ENCODE measurements around the gene RTP2. TPM values are rescaled to one million over a fixed set of nuclear protein-coding genes. Genes with fewer than 3 reads are reported as not detected.

Gene RTP2
- total and polyA plus RNA-seq, 10 of the 15 experiments (the other 5 are each of a cell fraction or from before 2014, with no cell fraction given), result not detected

DNA sequence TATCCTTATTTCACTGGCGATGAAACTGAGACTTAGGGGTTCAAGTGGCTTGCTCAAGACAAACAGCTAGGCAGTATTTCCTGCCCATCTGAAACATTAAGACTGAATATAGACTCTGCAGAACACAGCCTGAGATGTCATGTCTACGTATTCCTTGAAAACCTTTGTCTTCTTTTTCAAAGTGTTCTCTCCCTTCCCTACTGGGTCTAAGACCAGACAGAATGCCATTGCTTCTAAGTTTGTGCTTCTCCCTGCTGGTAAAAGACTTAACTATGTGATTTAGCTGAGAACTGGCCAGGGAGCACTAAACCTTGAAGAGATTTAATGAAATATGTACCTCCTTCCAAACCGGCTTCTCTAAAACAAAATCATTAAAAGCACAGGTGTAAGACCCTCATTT lies 33.0 kb upstream of the RTP2 start:
- TF ChIP-seq ZNF687 (IDR thresholded peaks at IDR 0.05), result no peak
- TF ChIP-seq TCF3 (IDR thresholded peaks at IDR 0.05; ENCODE audit: borderline replicate concordance, insufficient read depth, low read depth, low read length), result no peak
- no peak for TF ChIP-seq CBX3 (IDR thresholded peaks at IDR 0.05; ENCODE audit: borderline replicate concordance, low read depth)
- TF ChIP-seq, protein P1, sequence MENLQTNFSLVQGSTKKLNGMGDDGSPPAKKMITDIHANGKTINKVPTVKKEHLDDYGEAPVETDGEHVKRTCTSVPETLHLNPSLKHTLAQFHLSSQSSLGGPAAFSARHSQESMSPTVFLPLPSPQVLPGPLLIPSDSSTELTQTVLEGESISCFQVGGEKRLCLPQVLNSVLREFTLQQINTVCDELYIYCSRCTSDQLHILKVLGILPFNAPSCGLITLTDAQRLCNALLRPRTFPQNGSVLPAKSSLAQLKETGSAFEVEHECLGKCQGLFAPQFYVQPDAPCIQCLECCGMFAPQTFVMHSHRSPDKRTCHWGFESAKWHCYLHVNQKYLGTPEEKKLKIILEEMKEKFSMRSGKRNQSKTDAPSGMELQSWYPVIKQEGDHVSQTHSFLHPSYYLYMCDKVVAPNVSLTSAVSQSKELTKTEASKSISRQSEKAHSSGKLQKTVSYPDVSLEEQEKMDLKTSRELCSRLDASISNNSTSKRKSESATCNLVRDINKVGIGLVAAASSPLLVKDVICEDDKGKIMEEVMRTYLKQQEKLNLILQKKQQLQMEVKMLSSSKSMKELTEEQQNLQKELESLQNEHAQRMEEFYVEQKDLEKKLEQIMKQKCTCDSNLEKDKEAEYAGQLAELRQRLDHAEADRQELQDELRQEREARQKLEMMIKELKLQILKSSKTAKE (IDR thresholded peaks at IDR 0.05; ENCODE audit: low read depth, poor library complexity, severe bottlenecking), result no peak
- TF ChIP-seq SPI1 (IDR thresholded peaks at IDR 0.05; ENCODE audit: borderline replicate concordance, insufficient read depth, low read depth, low read length), result no peak
- no peak for TF ChIP-seq RELA (IDR thresholded peaks at IDR 0.05; ENCODE audit: borderline replicate concordance, partially characterized antibody)
- TF ChIP-seq, protein P2, sequence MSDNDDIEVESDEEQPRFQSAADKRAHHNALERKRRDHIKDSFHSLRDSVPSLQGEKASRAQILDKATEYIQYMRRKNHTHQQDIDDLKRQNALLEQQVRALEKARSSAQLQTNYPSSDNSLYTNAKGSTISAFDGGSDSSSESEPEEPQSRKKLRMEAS (IDR thresholded peaks at IDR 0.05; ENCODE audit: low read depth, low read length), result no peak
- TF ChIP-seq RAD21 (IDR thresholded peaks at IDR 0.05; ENCODE audit: insufficient read depth, low read depth, low read length), result no peak
- TF ChIP-seq POU2F2 (IDR thresholded peaks at IDR 0.05; ENCODE audit: borderline replicate concordance, low read depth, low read length), result no peak
- TF ChIP-seq KAT2A (conservative IDR thresholded peaks at IDR 0.05; ENCODE audit: control insufficient read depth, low read depth, low read length), result no peak
- TF ChIP-seq BACH1 (IDR thresholded peaks at IDR 0.05; ENCODE audit: borderline replicate concordance), result no peak
- TF ChIP-seq, protein P3, sequence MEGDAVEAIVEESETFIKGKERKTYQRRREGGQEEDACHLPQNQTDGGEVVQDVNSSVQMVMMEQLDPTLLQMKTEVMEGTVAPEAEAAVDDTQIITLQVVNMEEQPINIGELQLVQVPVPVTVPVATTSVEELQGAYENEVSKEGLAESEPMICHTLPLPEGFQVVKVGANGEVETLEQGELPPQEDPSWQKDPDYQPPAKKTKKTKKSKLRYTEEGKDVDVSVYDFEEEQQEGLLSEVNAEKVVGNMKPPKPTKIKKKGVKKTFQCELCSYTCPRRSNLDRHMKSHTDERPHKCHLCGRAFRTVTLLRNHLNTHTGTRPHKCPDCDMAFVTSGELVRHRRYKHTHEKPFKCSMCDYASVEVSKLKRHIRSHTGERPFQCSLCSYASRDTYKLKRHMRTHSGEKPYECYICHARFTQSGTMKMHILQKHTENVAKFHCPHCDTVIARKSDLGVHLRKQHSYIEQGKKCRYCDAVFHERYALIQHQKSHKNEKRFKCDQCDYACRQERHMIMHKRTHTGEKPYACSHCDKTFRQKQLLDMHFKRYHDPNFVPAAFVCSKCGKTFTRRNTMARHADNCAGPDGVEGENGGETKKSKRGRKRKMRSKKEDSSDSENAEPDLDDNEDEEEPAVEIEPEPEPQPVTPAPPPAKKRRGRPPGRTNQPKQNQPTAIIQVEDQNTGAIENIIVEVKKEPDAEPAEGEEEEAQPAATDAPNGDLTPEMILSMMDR (IDR thresholded peaks at IDR 0.05 in 2 of 3, conservative IDR thresholded peaks at IDR 0.05 in 1 of 3; ENCODE audit: control insufficient read depth in 2 of 3, extremely low read depth in 1 of 3, insufficient read depth in 1 of 3, low read depth in 3 of 3, low read length in 3 of 3), result no peak
- no peak for TF ChIP-seq CEBPB (IDR thresholded peaks at IDR 0.05; ENCODE audit: borderline replicate concordance in 1 of 2, low read depth in 2 of 2, low read length in 2 of 2)
- TF ChIP-seq HCFC1 (IDR thresholded peaks at IDR 0.05; ENCODE audit: low read length), result no peak
- TF ChIP-seq CHD1 (IDR thresholded peaks at IDR 0.05; ENCODE audit: low read depth, low read length), result no peak
- intact Hi-C loops (cut with micrococcal nuclease; ENCODE audit: unreplicated experiment) (loop anchor here (10.0 kb wide), 1 partner anchor 1089 kb away; no protein-coding TSS in a partner anchor), in situ Hi-C loops (cut with MboI) (loop anchor here (5.0 kb wide), 2 partner anchors 1307 to 1412 kb away; no protein-coding TSS in a partner anchor)
- FAIRE-seq (no peak), DNase-seq (ENCODE audit: low read depth, low spot score) (no peak), ATAC-seq (no peak)
- no peak overlapping the region for H3K27ac ChIP-seq (ENCODE audit: control insufficient read depth, insufficient read depth)
- RAD21 ChIA-PET (ENCODE audit: unreplicated experiment), result interaction anchor here (1.1 to 7.2 kb wide), 2 partner anchors 15 to 1219 kb away, joined by 3 to 130 read pairs; no protein-coding TSS in a partner anchor
- peaks cover 4 to 11% of the 10 kb centered on the region in 2 experiments; a peak in 3 of 4 replicates for H3K27me3 ChIP-seq (replicated peaks in 1 of 2; ENCODE audit: control insufficient read depth in 2 of 2, insufficient read depth in 2 of 2, low read length in 1 of 2)
- H3K4me2 ChIP-seq (ENCODE audit: control insufficient read depth, insufficient read depth), result no peak overlapping the region
- no peaks in the 10 kb centered on the region for H4K20me1 ChIP-seq (ENCODE audit: control insufficient read depth, insufficient read depth)
- CTCF ChIA-PET, result interaction anchor here (9.7 kb wide), 1 partner anchor 1221 kb away, joined by 437 read pairs; no protein-coding TSS in a partner anchor
- no peak overlapping the region for H2AFZ ChIP-seq (ENCODE audit: control insufficient read depth, low read depth, low read length)
- 83% methylated on average over 3 of the region's 3 CpGs for WGBS (ENCODE audit: insufficient coverage, insufficient replicate concordance, low lambda C conversion rate, missing lambda C conversion rate)
- POLR2A ChIA-PET, result no interaction called here
- H3K9ac ChIP-seq (ENCODE audit: control insufficient read depth, insufficient read depth, low read length), result no peak overlapping the region
- no peaks in the 10 kb centered on the region; the same call in 1 of the 2 replicates for H3K4me1 ChIP-seq (ENCODE audit: control insufficient read depth, insufficient read depth, low read length)
- SMC1A ChIA-PET (ENCODE audit: uncharacterized antibody, unreplicated experiment), result interaction anchor here (0.6 to 1.7 kb wide), 4 partner anchors 1218 to 1413 kb away, joined by 3 to 4 read pairs (median 4); no protein-coding TSS in a partner anchor
- no TSS peak for BruUV-seq (replicated peaks)
- no peaks in the 10 kb centered on the region for H3K79me2 ChIP-seq (ENCODE audit: control insufficient read depth, insufficient read depth, low read length)
- H3K9me3 ChIP-seq (replicated peaks; ENCODE audit: control insufficient read depth, insufficient read depth, low read length), result no peaks in the 10 kb centered on the region
- H3K36me3 ChIP-seq (ENCODE audit: control insufficient read depth in 2 of 2, insufficient read depth in 2 of 2, low read length in 1 of 2), result no peaks in the 10 kb centered on the region
- no peak overlapping the region for H3K4me3 ChIP-seq

Data from GM12878 (cell line).